ENCODE measurements around the gene SARS1.
"Not testable (repeated sequence)": the region's sequence is repeated elsewhere in the genome, so short reads cannot be mapped to it uniquely, and the experiment has no call there.

Gene SARS1

GRCh38 chr1:109193653-109194590 lies 19.8 kb upstream of the SARS1 start:
- DNase-seq, result no peak

GRCh38 chr1:109197158-109198042 lies 16.3 kb upstream of the SARS1 start:
- no peak for DNase-seq

GRCh38 chr1:109198043-109198695 lies 15.5 kb upstream of the SARS1 start:
- DNase-seq, result no peak

GRCh38 chr1:109198745-109199144 lies 15.0 kb upstream of the SARS1 start:
- no peak for DNase-seq

- no peak for DNase-seq
Measured at GRCh38 chr1:109199710-109200109, 14.0 kb upstream of the SARS1 start.

GRCh38 chr1:109201123-109201703 lies 12.5 kb upstream of the SARS1 start:
- DNase-seq, result no peak

GRCh38 chr1:109204484-109204883 lies 9.2 kb upstream of the SARS1 start:
- DNase-seq, result no peak

- no peak for DNase-seq
Measured at GRCh38 chr1:109206339-109206738, 7.4 kb upstream of the SARS1 start.

- DNase-seq, result no peak
Measured at GRCh38 chr1:109207467-109208103, 6.1 kb upstream of the SARS1 start.

GRCh38 chr1:109208394-109208793 lies 5.3 kb upstream of the SARS1 start:
- DNase-seq, result no peak

- DNase-seq, result no peak
Measured at GRCh38 chr1:109208836-109209463, 4.8 kb upstream of the SARS1 start.

GRCh38 chr1:109210058-109210457 lies 3.7 kb upstream of the SARS1 start:
- no peak for DNase-seq

GRCh38 chr1:109213345-109213823 lies 334 bp upstream of the SARS1 start:
- DNase-seq, result no peak

GRCh38 chr1:109214695-109215623 lies 1.2 kb downstream of the SARS1 start:
- DNase-seq, result peak; percentile 68

GRCh38 chr1:109216662-109217061 lies 2.9 kb downstream of the SARS1 start:
- DNase-seq, result no peak

- DNase-seq, result no peak
Measured at GRCh38 chr1:109218516-109218915, 4.8 kb downstream of the SARS1 start.

- not testable (repeated sequence) for DNase-seq
Measured at GRCh38 chr1:109221201-109221600, 7.5 kb downstream of the SARS1 start.

GRCh38 chr1:109225308-109225707 lies 11.6 kb downstream of the SARS1 start:
- no peak for DNase-seq

GRCh38 chr1:109225711-109226445 lies 12.2 kb downstream of the SARS1 start:
- DNase-seq, result no peak

- no peak for DNase-seq
Measured at GRCh38 chr1:109228167-109228566, 14.4 kb downstream of the SARS1 start.

Data from DMS79 (cell line).